ENCODE data around the gene IGF2BP1.
"Not testable (repeated sequence)": the region's sequence is repeated elsewhere in the genome, so short reads cannot be mapped to it uniquely, and the experiment has no call there.

IGF2BP1 gene

GRCh38 chr17:49020609-49021008, 23.4 kb downstream of the IGF2BP1 start:
- no peak for DNase-seq

- no peak for DNase-seq
Observed at GRCh38 chr17:49021095-49021767, 24.0 kb downstream of the IGF2BP1 start.

GRCh38 chr17:49021768-49022103, 24.6 kb downstream of the IGF2BP1 start:
- no peak for DNase-seq

GRCh38 chr17:49022391-49022941, 25.3 kb downstream of the IGF2BP1 start:
- no peak for DNase-seq

GRCh38 chr17:49024523-49024922, 27.3 kb downstream of the IGF2BP1 start:
- no peak for DNase-seq

GRCh38 chr17:49026447-49026846, 29.3 kb downstream of the IGF2BP1 start:
- not testable (repeated sequence) for DNase-seq

- DNase-seq = no peak
Observed at GRCh38 chr17:49028271-49028670, 31.1 kb downstream of the IGF2BP1 start.

- DNase-seq = no peak
Observed at GRCh38 chr17:49029801-49030200, 32.6 kb downstream of the IGF2BP1 start.

- DNase-seq = peak; percentile 63
Observed at GRCh38 chr17:49031965-49032928, 35.1 kb downstream of the IGF2BP1 start.

GRCh38 chr17:49035470-49036269, 38.5 kb downstream of the IGF2BP1 start:
- DNase-seq = peak; percentile 57

- DNase-seq = no peak
Observed at GRCh38 chr17:49036270-49036626, 39.1 kb downstream of the IGF2BP1 start.

- no peak for DNase-seq
Observed at GRCh38 chr17:49038138-49038537, 41.0 kb downstream of the IGF2BP1 start.

- no peak for DNase-seq
Observed at GRCh38 chr17:49038544-49038943, 41.4 kb downstream of the IGF2BP1 start.

GRCh38 chr17:49039518-49039917, 42.3 kb downstream of the IGF2BP1 start:
- not testable (repeated sequence) for DNase-seq

- DNase-seq = no peak
Observed at GRCh38 chr17:49041527-49041926, 44.3 kb downstream of the IGF2BP1 start.

- DNase-seq = no peak
Observed at GRCh38 chr17:49045376-49045775, 48.2 kb downstream of the IGF2BP1 start.

GRCh38 chr17:49046912-49047311, 49.7 kb downstream of the IGF2BP1 start:
- DNase-seq = no peak

GRCh38 chr17:49049265-49049664, 52.1 kb downstream of the IGF2BP1 start:
- DNase-seq = no peak

GRCh38 chr17:49050611-49051010, 53.4 kb downstream of the IGF2BP1 start:
- no peak for DNase-seq

- DNase-seq = no peak
Observed at GRCh38 chr17:49051269-49051668, 54.1 kb downstream of the IGF2BP1 start.

GRCh38 chr17:49053171-49053829, 56.1 kb downstream of the IGF2BP1 start:
- no peak for DNase-seq

GRCh38 chr17:49054342-49055092, 57.3 kb downstream of the IGF2BP1 start:
- DNase-seq = no peak
